22Rv1 (cell line): ENCODE data around the gene KIF25.

ENCODE experiments used
- H3K27ac ChIP-seq: fragments of 450-650 bp; 2 replicates; pipeline ENCODE4 v1.5.1; 2017
- ZFX ChIP-seq: fragments of 450-650 bp; IDR thresholded peaks from 2 replicates; pipeline ENCODE4 v1.6.1; 2017; ENCODE audit warnings: antibody characterized with exemption, borderline replicate concordance
- TF ChIP-seq, protein P1 (sequence below): fragments of 450-650 bp; IDR thresholded peaks from 2 replicates; pipeline ENCODE4 v1.5.1; 2017; ENCODE audit warnings: mild to moderate bottlenecking

KIF25 gene, protein sequence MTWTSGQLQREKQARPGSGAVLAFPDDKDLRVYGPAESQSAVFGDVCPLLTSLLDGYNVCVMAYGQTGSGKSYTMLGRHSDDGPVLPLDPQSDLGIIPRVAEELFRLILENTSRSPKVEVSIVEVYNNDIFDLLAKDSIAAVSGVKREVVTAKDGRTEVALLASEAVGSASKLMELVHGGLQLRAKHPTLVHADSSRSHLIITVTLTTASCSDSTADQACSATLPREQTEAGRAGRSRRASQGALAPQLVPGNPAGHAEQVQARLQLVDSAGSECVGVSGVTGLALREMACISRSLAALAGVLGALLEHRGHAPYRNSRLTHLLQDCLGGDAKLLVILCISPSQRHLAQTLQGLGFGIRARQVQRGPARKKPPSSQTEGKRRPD

DNA sequence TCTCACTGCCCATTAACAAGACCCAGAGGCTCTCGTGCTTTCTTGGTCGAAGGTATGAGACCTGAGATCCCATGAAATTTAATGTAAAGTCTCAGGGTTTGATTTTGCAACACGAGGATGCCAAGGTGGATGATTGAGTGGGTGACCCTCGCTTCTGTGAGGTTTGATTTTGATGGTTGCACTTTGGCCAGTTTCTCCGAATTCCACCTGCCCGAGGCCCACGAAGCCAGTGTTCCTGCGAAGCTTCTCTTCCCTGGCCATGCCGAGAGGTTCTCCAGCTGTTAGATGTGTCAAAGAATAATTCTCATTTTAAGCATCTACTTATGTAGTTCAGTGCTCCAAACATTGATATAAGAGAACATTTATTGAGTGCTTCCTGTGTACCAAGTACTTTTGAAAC is at the start of gene KIF25:
KIF25 (plus strand) TSS at position 30 of the 400 bp plus-strand sequence. CDS start 31,915 bp downstream, outside the sequence.
- no peak for TF ChIP-seq ZFX
- TF ChIP-seq, protein P1, sequence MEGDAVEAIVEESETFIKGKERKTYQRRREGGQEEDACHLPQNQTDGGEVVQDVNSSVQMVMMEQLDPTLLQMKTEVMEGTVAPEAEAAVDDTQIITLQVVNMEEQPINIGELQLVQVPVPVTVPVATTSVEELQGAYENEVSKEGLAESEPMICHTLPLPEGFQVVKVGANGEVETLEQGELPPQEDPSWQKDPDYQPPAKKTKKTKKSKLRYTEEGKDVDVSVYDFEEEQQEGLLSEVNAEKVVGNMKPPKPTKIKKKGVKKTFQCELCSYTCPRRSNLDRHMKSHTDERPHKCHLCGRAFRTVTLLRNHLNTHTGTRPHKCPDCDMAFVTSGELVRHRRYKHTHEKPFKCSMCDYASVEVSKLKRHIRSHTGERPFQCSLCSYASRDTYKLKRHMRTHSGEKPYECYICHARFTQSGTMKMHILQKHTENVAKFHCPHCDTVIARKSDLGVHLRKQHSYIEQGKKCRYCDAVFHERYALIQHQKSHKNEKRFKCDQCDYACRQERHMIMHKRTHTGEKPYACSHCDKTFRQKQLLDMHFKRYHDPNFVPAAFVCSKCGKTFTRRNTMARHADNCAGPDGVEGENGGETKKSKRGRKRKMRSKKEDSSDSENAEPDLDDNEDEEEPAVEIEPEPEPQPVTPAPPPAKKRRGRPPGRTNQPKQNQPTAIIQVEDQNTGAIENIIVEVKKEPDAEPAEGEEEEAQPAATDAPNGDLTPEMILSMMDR: no peak
- H3K27ac ChIP-seq: no peak within 1 kb of the TSS

DNA sequence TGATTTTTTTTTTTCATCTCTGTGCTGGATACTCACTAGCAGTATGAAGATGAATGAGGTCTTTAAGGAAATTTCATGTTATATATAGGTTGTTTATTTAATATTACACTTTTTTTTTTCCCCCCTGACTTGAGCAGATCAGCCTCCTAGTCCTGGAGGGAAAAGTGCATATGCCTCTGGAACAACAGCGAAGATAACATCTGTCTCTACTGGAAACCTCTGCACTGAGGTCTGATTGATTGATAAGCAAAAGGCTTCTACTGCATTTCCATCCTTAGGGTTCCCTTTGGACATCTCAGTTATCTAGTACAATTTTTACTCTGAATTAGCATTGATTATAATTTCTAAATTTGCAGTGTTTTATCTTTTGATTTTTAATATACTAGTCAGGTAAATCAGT is 49.8 kb upstream of the KIF25 start:
- TF ChIP-seq ZFX: no peak
- TF ChIP-seq, protein P1: no peak
- H3K27ac ChIP-seq: no peak overlapping the region

DNA sequence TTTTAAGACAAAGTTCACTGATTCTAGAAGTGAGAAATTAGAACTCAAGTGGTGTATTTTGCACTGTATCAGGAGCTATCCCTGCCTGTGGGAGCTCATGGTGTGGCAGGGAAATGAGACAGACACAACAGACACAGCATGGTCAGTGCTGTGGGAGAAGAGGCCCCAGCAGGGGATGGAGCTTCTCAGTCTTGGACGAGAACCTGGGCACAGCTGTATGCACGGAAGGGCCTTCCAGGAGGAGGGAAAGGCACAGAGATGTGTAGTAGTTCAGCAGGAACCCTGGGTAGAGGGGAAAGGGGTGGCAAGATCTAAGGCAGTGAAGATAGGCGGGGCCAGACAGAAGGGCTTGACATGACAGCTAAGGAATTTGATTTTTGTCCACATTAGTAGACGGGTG is 48.8 kb upstream of the KIF25 start:
- H3K27ac ChIP-seq: no peak overlapping the region
- TF ChIP-seq, protein P1: no peak
- TF ChIP-seq ZFX: no peak

DNA sequence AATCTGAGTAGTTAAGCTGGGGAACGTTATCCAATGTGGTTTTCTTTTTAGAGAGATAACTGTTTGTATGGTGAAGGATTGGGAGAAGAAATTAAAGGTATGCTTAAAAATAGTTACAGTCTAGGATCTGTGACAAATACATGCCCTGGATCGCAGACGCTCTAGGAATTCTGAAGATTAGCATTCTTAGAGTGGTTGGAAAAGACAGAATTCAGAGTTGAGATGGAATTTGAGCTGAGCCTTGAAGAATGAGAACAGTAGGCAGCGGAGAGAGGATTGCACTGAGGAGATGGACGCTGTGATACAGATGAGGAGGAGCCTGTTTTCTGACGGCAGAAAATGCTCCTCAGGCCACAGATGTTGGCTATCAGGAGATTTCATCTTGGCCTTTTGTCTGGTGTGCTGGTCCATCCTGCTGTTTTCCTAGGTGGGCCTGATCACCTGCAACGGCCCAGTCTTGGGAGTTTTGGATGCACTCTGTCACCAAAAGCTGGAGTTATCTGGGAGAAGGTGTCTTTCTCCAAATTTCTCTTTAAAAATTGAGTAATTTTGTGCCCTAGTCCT is 48.3 kb upstream of the KIF25 start:
- no peak overlapping the region for H3K27ac ChIP-seq
- no peak for TF ChIP-seq ZFX
- TF ChIP-seq, protein P1: no peak

DNA sequence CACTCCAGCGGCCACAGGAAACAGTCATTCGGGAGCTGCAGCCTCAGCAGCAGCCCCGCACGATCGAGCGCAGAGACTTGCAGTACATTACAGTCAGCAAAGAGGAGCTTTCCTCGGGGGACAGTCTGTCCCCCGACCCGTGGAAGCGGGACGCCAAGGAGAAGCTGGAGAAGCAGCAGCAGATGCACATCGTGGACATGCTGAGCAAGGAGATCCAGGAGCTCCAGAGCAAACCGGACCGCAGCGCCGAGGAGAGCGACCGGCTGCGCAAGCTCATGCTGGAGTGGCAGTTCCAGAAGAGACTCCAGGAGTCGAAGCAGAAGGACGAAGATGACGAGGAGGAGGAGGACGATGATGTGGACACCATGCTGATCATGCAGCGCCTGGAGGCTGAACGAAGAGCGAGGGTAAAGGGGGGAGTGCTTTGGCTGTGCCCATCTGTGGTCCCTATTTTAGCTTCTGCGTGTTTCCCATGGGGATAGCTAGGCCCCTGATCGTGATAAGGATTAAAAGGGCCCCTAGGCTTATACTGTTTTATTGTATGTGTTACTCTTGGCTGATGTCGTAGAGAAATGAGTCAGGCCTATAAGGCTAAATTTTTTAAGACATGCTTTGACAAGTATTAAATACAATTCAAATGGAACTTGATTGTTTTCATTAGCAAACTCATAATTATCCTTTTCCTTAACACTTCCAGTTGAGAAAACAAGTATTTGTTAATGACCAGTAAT is 45.5 kb upstream of the KIF25 start:
- TF ChIP-seq, protein P1: no peak
- no peak for TF ChIP-seq ZFX
- peak overlapping the region; percentile 33; the same call in 1 of the 2 replicates for H3K27ac ChIP-seq

DNA sequence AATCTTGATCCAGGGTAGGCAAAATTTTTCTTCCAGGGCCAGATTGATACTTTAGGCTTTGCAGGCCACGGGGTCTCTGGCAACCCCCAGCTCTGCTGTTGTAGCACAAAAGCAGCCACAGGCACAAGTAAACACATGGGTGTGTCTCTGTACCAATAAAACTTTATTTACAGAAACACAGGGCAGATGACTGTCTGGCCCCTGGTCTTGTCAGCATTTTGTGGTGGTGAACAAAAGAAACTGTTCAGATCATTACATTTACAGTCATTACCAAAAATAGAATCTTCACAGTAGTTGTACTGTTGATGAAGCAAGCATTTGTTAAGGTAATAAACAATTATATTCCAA is 45.0 kb upstream of the KIF25 start:
- TF ChIP-seq, protein P1: no peak
- no peak for TF ChIP-seq ZFX
- H3K27ac ChIP-seq: peak overlapping the region; percentile 33; the same call in 1 of the 2 replicates
